ENCODE data around the gene RPS6KA2. TPM values are rescaled to one million over a fixed set of nuclear protein-coding genes. Genes with fewer than 3 reads are reported as not detected.

The RPS6KA2 gene
- total and polyA plus RNA-seq, 9 donors: 24.4 to 75.5 (median 48.1) TPM

DNA sequence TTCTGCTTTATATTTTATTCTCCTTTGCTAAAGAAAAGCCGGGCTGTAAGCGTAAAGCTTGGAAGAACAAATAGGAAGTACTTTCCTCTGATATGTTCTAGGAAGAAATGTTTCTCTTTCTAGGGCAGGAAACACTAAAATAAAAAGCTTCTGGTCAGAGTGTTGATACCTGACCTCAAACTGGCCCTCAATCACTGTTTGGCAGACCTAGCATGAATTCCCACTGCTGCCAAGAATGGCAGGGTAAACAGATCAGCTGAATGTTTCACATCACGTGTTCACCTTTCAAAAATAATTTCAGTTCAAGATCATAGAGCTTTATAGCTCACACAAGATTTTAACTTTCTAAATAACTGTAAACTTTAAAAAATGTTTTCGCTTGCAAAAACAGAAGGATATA is 247.3 kb downstream of the RPS6KA2 start:
- intact Hi-C loops (cut with DNase I): loop anchor here in 1 of 4 donors (5.0 kb wide), 1 partner anchor 37 kb away; the partner anchor contains the start of gene SFT2D1
- WGBS, 3 donors: 46 to 61% (median 53%) methylated on average over 4 of the region's 4 CpGs
- no peak overlapping the region for H3K27ac ChIP-seq

DNA sequence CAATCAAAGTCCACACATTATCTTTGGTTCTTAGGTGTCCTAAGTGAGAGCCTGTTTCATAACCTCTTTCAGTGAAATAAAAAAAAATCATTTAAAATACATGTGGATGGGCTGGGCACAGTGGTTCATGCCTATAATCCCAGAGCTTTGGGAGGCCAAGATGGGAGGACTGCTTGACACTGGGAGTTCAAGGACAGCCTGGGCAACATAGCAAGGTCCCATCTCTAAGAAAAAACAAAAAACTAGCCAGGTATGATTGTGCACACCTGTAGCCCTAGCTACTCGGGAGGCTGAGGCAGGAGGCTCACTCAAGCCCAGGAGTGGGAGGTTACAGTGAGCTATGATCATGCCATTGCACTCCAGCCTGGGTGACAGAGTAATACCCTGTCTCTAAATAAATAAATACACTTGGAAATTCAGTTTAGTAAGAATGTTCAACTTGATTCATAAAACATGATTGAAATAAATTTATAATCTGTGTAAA is 247.9 kb downstream of the RPS6KA2 start:
- Histone ChIP-seq H3K4me1 (ENCODE audit: insufficient read depth) (no peaks in the 10 kb centered on the region), H3K36me3 (no peaks in the 10 kb centered on the region), H3K9me3 (no peaks in the 10 kb centered on the region), H3K27me3 (no peaks in the 10 kb centered on the region), H3K27ac (no peak overlapping the region), H3K4me3 (no peak overlapping the region)
- intact Hi-C loops (cut with DNase I): no loop called here
- no peak for DNase-seq
- TF ChIP-seq, protein P1, sequence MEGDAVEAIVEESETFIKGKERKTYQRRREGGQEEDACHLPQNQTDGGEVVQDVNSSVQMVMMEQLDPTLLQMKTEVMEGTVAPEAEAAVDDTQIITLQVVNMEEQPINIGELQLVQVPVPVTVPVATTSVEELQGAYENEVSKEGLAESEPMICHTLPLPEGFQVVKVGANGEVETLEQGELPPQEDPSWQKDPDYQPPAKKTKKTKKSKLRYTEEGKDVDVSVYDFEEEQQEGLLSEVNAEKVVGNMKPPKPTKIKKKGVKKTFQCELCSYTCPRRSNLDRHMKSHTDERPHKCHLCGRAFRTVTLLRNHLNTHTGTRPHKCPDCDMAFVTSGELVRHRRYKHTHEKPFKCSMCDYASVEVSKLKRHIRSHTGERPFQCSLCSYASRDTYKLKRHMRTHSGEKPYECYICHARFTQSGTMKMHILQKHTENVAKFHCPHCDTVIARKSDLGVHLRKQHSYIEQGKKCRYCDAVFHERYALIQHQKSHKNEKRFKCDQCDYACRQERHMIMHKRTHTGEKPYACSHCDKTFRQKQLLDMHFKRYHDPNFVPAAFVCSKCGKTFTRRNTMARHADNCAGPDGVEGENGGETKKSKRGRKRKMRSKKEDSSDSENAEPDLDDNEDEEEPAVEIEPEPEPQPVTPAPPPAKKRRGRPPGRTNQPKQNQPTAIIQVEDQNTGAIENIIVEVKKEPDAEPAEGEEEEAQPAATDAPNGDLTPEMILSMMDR (IDR thresholded peaks at IDR 0.05): no peak
- no peak for TF ChIP-seq EP300 (IDR thresholded peaks at IDR 0.05)
- WGBS, 3 donors: 87 to 97% (median 87%) methylated on average over 1 of the region's 1 CpG

More for the DNA sequence above, 247.3 kb downstream of the RPS6KA2 start:
- DNase-seq: no peak
- TF ChIP-seq POLR2A (IDR thresholded peaks at IDR 0.05) (no peak), EP300 (IDR thresholded peaks at IDR 0.05) (no peak)
- TF ChIP-seq, protein P1 (IDR thresholded peaks at IDR 0.05): no peak
- no peak overlapping the region for H3K4me3 ChIP-seq
- no peaks in the 10 kb centered on the region for H3K9me3 ChIP-seq
- H3K36me3 ChIP-seq: no peaks in the 10 kb centered on the region
- no peaks in the 10 kb centered on the region for H3K4me1 ChIP-seq (ENCODE audit: insufficient read depth)
- H3K27me3 ChIP-seq: no peaks in the 10 kb centered on the region

DNA sequence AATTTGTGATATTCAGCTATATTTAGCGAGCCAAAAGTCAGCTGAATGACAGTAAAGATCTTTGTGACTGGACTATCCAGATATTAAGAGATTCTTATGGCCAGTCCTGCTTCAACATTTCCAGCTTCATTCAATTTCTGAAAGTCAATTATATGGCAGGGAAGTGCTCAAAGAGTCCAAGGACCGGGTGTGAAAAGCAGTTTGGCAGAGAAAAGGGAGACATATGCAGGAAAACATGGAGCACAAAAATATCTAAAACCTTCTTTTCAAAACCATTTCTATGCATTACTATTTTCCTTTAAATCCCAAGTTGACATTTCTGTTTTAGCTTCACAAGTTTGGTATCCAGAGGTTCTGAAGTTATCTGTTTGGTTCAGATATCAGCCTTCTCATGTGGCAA is 249.3 kb downstream of the RPS6KA2 start:
- 46 to 49% (median 49%) methylated on average over 2 of the region's 2 CpGs for WGBS, 3 donors
- H3K9me3 ChIP-seq: no peaks in the 10 kb centered on the region
- no peak overlapping the region for H3K27ac ChIP-seq
- intact Hi-C loops (cut with DNase I): no loop called here
- H3K4me3 ChIP-seq: no peak overlapping the region
- TF ChIP-seq EP300 (IDR thresholded peaks at IDR 0.05) (no peak), POLR2A (IDR thresholded peaks at IDR 0.05) (no peak)
- TF ChIP-seq, protein P1 (IDR thresholded peaks at IDR 0.05): no peak
- no peaks in the 10 kb centered on the region for H3K4me1 ChIP-seq (ENCODE audit: insufficient read depth)
- no peaks in the 10 kb centered on the region for H3K27me3 ChIP-seq
- no peaks in the 10 kb centered on the region for H3K36me3 ChIP-seq
- no peak for DNase-seq

DNA sequence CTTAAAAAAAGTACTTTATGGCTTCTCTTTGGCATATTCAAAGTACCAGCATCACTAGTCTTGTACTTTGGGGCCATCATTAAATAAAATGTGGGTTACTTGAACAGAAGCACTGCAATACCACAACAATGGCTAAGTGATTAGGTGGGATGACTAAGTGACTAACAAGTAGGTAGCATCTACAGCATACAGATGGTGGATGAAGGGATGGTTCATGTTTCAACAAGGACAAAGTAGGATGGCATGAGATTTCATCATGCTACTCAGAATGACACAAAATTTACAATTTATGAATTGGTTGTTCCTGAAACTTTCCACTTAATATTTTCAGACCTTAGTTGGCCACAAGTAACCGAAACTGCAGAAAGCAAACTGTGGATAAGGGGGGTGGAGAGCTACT is 252.0 kb downstream of the RPS6KA2 start:
- Histone ChIP-seq H3K27me3 (no peaks in the 10 kb centered on the region), H3K4me3 (no peak overlapping the region), H3K4me1 (ENCODE audit: insufficient read depth) (no peaks in the 10 kb centered on the region), H3K27ac (no peak overlapping the region), H3K9me3 (no peaks in the 10 kb centered on the region), H3K36me3 (no peaks in the 10 kb centered on the region)
- intact Hi-C loops (cut with DNase I): no loop called here
- no peak for TF ChIP-seq POLR2A (IDR thresholded peaks at IDR 0.05)
- TF ChIP-seq, protein P1 (IDR thresholded peaks at IDR 0.05): no peak
- TF ChIP-seq EP300 (IDR thresholded peaks at IDR 0.05): no peak
- DNase-seq: no peak
- WGBS, 3 donors: 95 to 98% (median 98%) methylated on average over 1 of the region's 1 CpG
